ENCODE data around the gene CA6. TPM values are rescaled to one million over a fixed set of nuclear protein-coding genes. Genes with fewer than 3 reads are reported as not detected.
A peak's percentile ranks its signal among the peaks of the same experiment; 100 is the strongest.

The CA6 gene
- total and polyA plus RNA-seq, 2 of the 8 experiments (the other 6 are each of a cell fraction or from before 2014, with no cell fraction given), result not detected

DNA sequence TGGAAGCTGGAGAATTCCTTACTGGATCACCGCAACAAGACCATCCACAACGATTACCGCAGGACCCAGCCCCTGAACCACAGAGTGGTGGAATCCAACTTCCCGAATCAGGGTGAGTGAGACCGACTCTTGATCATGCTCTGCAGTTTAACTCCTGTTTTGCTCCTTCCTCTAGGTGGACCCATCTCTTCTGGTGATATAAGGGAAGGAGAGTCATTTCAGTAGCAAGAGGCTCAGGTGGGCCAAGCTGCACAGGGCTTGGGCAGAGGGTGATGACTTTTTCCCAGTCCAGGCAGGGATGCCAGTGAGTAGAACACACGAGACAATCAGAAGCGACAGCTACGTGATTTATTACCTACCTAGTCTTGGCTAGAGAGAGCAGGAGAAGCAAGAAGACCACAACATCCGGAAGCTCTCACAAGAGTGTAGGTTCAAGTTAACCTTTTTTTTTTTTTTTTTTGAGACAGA, 25.2 kb downstream of the CA6 start:
- no peak overlapping the region for H2BK120ac ChIP-seq (replicated peaks; ENCODE audit: low read depth, low read length)
- no peak overlapping the region for H3K4me2 ChIP-seq (ENCODE audit: insufficient read depth in 1 of 2, low read depth in 2 of 2, low read length in 2 of 2)
- ChIA-PET POLR2A (ENCODE audit: partially characterized antibody) (interaction anchor here (0.7 to 2.2 kb wide), 2 partner anchors 33 to 39 kb away, joined by 3 to 5 read pairs; no protein-coding TSS in a partner anchor), CTCF (ENCODE audit: partially characterized antibody) (interaction anchor here (0.5 to 2.3 kb wide), 7 partner anchors 9 to 135 kb away, joined by 3 to 7 read pairs (median 3); no protein-coding TSS in a partner anchor)
- no peak overlapping the region for H2AK5ac ChIP-seq (ENCODE audit: low read depth, low read length)
- H3K23ac ChIP-seq (ENCODE audit: insufficient read length), result no peak overlapping the region
- H3K9ac ChIP-seq (replicated peaks in 1 of 4; ENCODE audit: extremely low read depth in 1 of 4, low read depth in 3 of 4, low read length in 3 of 4), result no peak overlapping the region
- no peaks in the 10 kb centered on the region for H3K79me2 ChIP-seq (ENCODE audit: control insufficient read depth in 1 of 2, insufficient read depth in 2 of 2, low read length in 2 of 2)
- WGBS, 2 experiments (ENCODE audit: extremely low coverage in 1 of 2, insufficient coverage in 1 of 2, insufficient read length in 1 of 2, insufficient replicate concordance in 2 of 2, low coverage in 1 of 2, low lambda C conversion rate in 2 of 2, missing lambda C conversion rate in 1 of 2), result 91% methylated on average over 9 of the region's 9 CpGs; no CpG with 5 or more reads in 1 of the 2 experiments
- H3K9me3 ChIP-seq (ENCODE audit: insufficient read depth in 2 of 2, low read depth in 1 of 2, low read length in 1 of 2), result no peaks in the 10 kb centered on the region
- no peak overlapping the region for H3K4ac ChIP-seq (replicated peaks; ENCODE audit: insufficient read length, low read depth, low read length)
- H2BK12ac ChIP-seq (ENCODE audit: low read depth, low read length), result no peak overlapping the region
- no peak overlapping the region for H3K14ac ChIP-seq (ENCODE audit: insufficient read length)
- H3K56ac ChIP-seq (replicated peaks; ENCODE audit: insufficient read length, low read depth, low read length), result no peak overlapping the region
- H4K20me1 ChIP-seq (replicated peaks in 1 of 2; ENCODE audit: control insufficient read depth in 1 of 2, insufficient read depth in 2 of 2, low read length in 2 of 2), result no peaks in the 10 kb centered on the region
- H2AFZ ChIP-seq (ENCODE audit: low read length), result peak overlapping the region; percentile 71; the same call in 1 of the 2 replicates
- no peaks in the 10 kb centered on the region for H3K4me1 ChIP-seq (replicated peaks in 1 of 4; ENCODE audit: control insufficient read depth in 3 of 4, insufficient read depth in 4 of 4, low read length in 3 of 4)
- no peak overlapping the region for H4K5ac ChIP-seq (ENCODE audit: insufficient read length, low read depth, low read length)
- H2BK20ac ChIP-seq (ENCODE audit: low read length), result no peak overlapping the region
- no peaks in the 10 kb centered on the region for H3K36me3 ChIP-seq (ENCODE audit: control insufficient read depth in 2 of 4, insufficient read depth in 4 of 4, low read length in 3 of 4)
- H4K8ac ChIP-seq (ENCODE audit: extremely low read depth, insufficient read depth, low read length), result no peak overlapping the region; the same call in 1 of the 2 replicates
- no peak overlapping the region for H4K91ac ChIP-seq (replicated peaks; ENCODE audit: insufficient read length, low read length)
- no peak for TF ChIP-seq SUZ12 (IDR thresholded peaks at IDR 0.05; ENCODE audit: low read length)
- FAIRE-seq (no peak), DNase-seq (ENCODE audit: low read depth in 1 of 2, low spot score in 2 of 2) (no peak)
- H3K4me3 ChIP-seq (ENCODE audit: extremely low read depth in 1 of 4, insufficient read depth in 2 of 4, low read depth in 3 of 4, low read length in 4 of 4), result no peak overlapping the region
- H2BK5ac ChIP-seq (ENCODE audit: low read depth, low read length), result no peak overlapping the region
- H2BK15ac ChIP-seq (ENCODE audit: low read length), result no peak overlapping the region
- no peak overlapping the region for H3K27ac ChIP-seq (ENCODE audit: low read depth, low read length)
- H3K18ac ChIP-seq (ENCODE audit: extremely low read depth, low read length), result no peak overlapping the region
- H3K79me1 ChIP-seq (ENCODE audit: low read depth, low read length), result no peaks in the 10 kb centered on the region
- no peaks in the 10 kb centered on the region for H3K27me3 ChIP-seq (replicated peaks in 1 of 4; ENCODE audit: control insufficient read depth in 3 of 4, extremely low read depth in 1 of 4, insufficient read depth in 3 of 4, low read length in 3 of 4)
- H3K23me2 ChIP-seq (ENCODE audit: low read depth, low read length), result no peaks in the 10 kb centered on the region
